GM23338 (cell line): ENCODE results near the gene COMP. TPM values are rescaled to one million over a fixed set of nuclear protein-coding genes. Genes with fewer than 3 reads are reported as not detected.

Experiments
- ATAC-seq: fragments of 200-7000 bp; cut with Tn5 transposase; 3 replicates; pipeline ENCODE4 v1.9.1; 2020
- DNase-seq: peaks from one replicate; pipeline ENCODE4 v3.0.0-alpha.2; 2015; ENCODE audit warnings: low spot score
- H2AFZ ChIP-seq: fragments of 200-600 bp; sonication (generic); 2 replicates; pipeline ENCODE4 v1.8.0; 2016; ENCODE audit warnings: antibody characterized with exemption, mild to moderate bottlenecking, moderate library complexity
- H3F3A ChIP-seq: fragments of 200-600 bp; sonication (generic); replicated peaks from 2 replicates; pipeline ENCODE4 v1.8.0; 2017; ENCODE audit warnings: antibody characterized with exemption, mixed run types, low read depth
- H3K27ac ChIP-seq: fragments of 200-600 bp; sonication (generic); 2 replicates; pipeline ENCODE4 v1.6.1; 2016; ENCODE audit warnings: low read depth
- H3K27me3 ChIP-seq: fragments of 200-600 bp; sonication (generic); 2 replicates; pipeline ENCODE4 v1.8.0; 2016; ENCODE audit warnings: mild to moderate bottlenecking, mixed run types, moderate library complexity; ENCODE audit not compliant: insufficient read depth
- H3K36me3 ChIP-seq: fragments of 200-600 bp; sonication (generic); 2 replicates; pipeline ENCODE4 v1.8.0; 2016; ENCODE audit warnings: mild to moderate bottlenecking; ENCODE audit not compliant: insufficient read depth
- H3K4me1 ChIP-seq: fragments of 200-600 bp; sonication (generic); 2 replicates; pipeline ENCODE4 v1.8.0; 2016; ENCODE audit warnings: mild to moderate bottlenecking, moderate library complexity; ENCODE audit not compliant: insufficient read depth
- H3K4me2 ChIP-seq: fragments of 200-600 bp; sonication (generic); 2 replicates; pipeline ENCODE4 v1.7.1; 2017; ENCODE audit warnings: mixed run types
- H3K4me3 ChIP-seq: fragments of 200-600 bp; sonication (generic); 2 replicates; pipeline ENCODE4 v1.6.1; 2016; ENCODE audit warnings: mixed run types
- H3K79me2 ChIP-seq: fragments of 200-600 bp; sonication (generic); replicated peaks from 2 replicates; pipeline ENCODE4 v1.8.0; 2017; ENCODE audit warnings: mild to moderate bottlenecking; ENCODE audit not compliant: insufficient read depth
- H3K9me2 ChIP-seq: fragments of 200-600 bp; sonication (generic); 2 replicates; pipeline ENCODE4 v1.8.0; 2017; ENCODE audit not compliant: insufficient read depth
- H4K20me1 ChIP-seq: fragments of 200-600 bp; sonication (generic); replicated peaks from 2 replicates; pipeline ENCODE4 v1.8.0; 2017; ENCODE audit warnings: mild to moderate bottlenecking; ENCODE audit not compliant: insufficient read depth
- H3K27ac Mint-ChIP-seq: 2 replicates; pipeline ENCODE4 v1.8.0; 2020; ENCODE audit warnings: inconsistent platforms, mild to moderate bottlenecking, moderate library complexity, mixed read lengths
- H3K27me3 Mint-ChIP-seq: 3 replicates; pipeline ENCODE4 v1.8.0; 2022; ENCODE audit warnings: low read depth, mild to moderate bottlenecking, moderate library complexity, mixed read lengths, inconsistent platforms; ENCODE audit not compliant: insufficient read depth, poor library complexity
- H3K36me3 Mint-ChIP-seq: 3 replicates; pipeline ENCODE4 v1.8.0; 2021; ENCODE audit warnings: low read depth, mild to moderate bottlenecking, inconsistent platforms, moderate library complexity, mixed read lengths
- H3K4me1 Mint-ChIP-seq: 3 replicates; pipeline ENCODE4 v1.8.0; 2020; ENCODE audit warnings: mild to moderate bottlenecking, inconsistent platforms, mixed read lengths
- H3K4me3 Mint-ChIP-seq: 3 replicates; pipeline ENCODE4 v1.8.0; 2021; ENCODE audit warnings: moderate library complexity, mild to moderate bottlenecking, inconsistent platforms, mixed read lengths
- H3K9me3 Mint-ChIP-seq: 3 replicates; pipeline ENCODE4 v1.8.0; 2020; ENCODE audit warnings: moderate library complexity, mild to moderate bottlenecking, inconsistent platforms, mixed read lengths
- CREB1 ChIP-seq: fragments of 250-450 bp; sonication (Bioruptor Pico); IDR thresholded peaks from 2 replicates; pipeline ENCODE4 v1.5.0; 2020; ENCODE audit warnings: low read depth, mild to moderate bottlenecking, moderate library complexity
- CTCF ChIP-seq, 2 experiments: fragments of 200-600 bp in 1 of 2; sonication (generic) in 1 of 2; conservative IDR thresholded peaks; 2 replicates each; pipeline versions ENCODE4 v1.5.1 to v1.6.1; 2016 to 2017; ENCODE audit warnings: antibody characterized with exemption in 2 of 2, low read depth in 2 of 2, mild to moderate bottlenecking in 2 of 2, moderate library complexity in 1 of 2
- ETS1 ChIP-seq: IDR thresholded peaks from 2 replicates; pipeline ENCODE4 v1.6.1; 2016; ENCODE audit warnings: antibody characterized with exemption
- EZH2 ChIP-seq: fragments of 200-600 bp; sonication (generic); IDR thresholded peaks from one replicate; pipeline ENCODE4 v1.8.0; 2017; ENCODE audit warnings: antibody characterized with exemption, mild to moderate bottlenecking, low read depth; ENCODE audit not compliant: unreplicated experiment
- EZH2phosphoT487 ChIP-seq: fragments of 200-600 bp; sonication (generic); IDR thresholded peaks from one replicate; pipeline ENCODE4 v1.8.1; 2018; ENCODE audit warnings: antibody characterized with exemption; ENCODE audit not compliant: unreplicated experiment
- JUNB ChIP-seq: IDR thresholded peaks from one replicate; pipeline ENCODE4 v1.6.1; 2016; ENCODE audit warnings: antibody characterized with exemption; ENCODE audit not compliant: unreplicated experiment
- NANOG ChIP-seq: IDR thresholded peaks from 2 replicates; pipeline ENCODE4 v1.6.1; 2016; ENCODE audit warnings: antibody characterized with exemption, borderline replicate concordance
- POLR2AphosphoS5 ChIP-seq: IDR thresholded peaks from 2 replicates; pipeline ENCODE4 v1.6.1; 2016; ENCODE audit warnings: antibody characterized with exemption, low read depth
- STAT1 ChIP-seq: IDR thresholded peaks from one replicate; pipeline ENCODE4 v1.6.1; 2016; ENCODE audit warnings: antibody characterized with exemption; ENCODE audit not compliant: unreplicated experiment
- ZNF331 ChIP-seq: fragments of 250-450 bp; sonication (Bioruptor Pico); IDR thresholded peaks from 2 replicates; pipeline ENCODE4 v1.5.0; 2020; ENCODE audit warnings: low read depth, mild to moderate bottlenecking, moderate library complexity
- ZNF462 ChIP-seq: fragments of 250-450 bp; sonication (Bioruptor Pico); IDR thresholded peaks from 2 replicates; pipeline ENCODE4 v1.5.0; 2020; ENCODE audit warnings: mild to moderate bottlenecking, moderate library complexity
- polyA plus RNA-seq: library from polyadenylated mRNA; unstranded; fragments of >200 nt; fragmentation: Nextera tagmentation; extraction: Ambion mirVana; gene quantifications from 2 replicates; pipeline ENCODE4 v1.2.1, GENCODE V29; 2016
- total RNA-seq: library from RNA; depleted of rRNA; stranded (reverse); fragments of >200 nt; shearing (Covaris generic); gene quantifications from 2 replicates; pipeline ENCODE4 v1.2.3, GENCODE V29; 2014

The COMP gene
- total and polyA plus RNA-seq, 2 experiments from 2014 or later, result 0.58 to 0.63 TPM

GRCh38 chr19:18778076-18778389 lies 13.1 kb downstream of the COMP start:
- H3K27me3 Mint-ChIP-seq, result peaks cover 67% of the 10 kb centered on the region
- no peaks in the 10 kb centered on the region for H3F3A ChIP-seq
- no peaks in the 10 kb centered on the region for H3K9me3 Mint-ChIP-seq

More at GRCh38 chr19:18778076-18778389, 13.1 kb downstream of the COMP start:
- no peaks in the 10 kb centered on the region; the same call in 1 of the 2 replicates for H4K20me1 ChIP-seq
- Mint-ChIP-seq H3K36me3 (no peaks in the 10 kb centered on the region), H3K27ac (no peak overlapping the region), H3K4me1 (no peaks in the 10 kb centered on the region), H3K4me3 (no peak overlapping the region)
- no peaks in the 10 kb centered on the region for H3K36me3 ChIP-seq
- H2AFZ ChIP-seq, result no peak overlapping the region
- DNase-seq (no peak), ATAC-seq (no peak)
- H3K27ac ChIP-seq, result no peak overlapping the region
- no peaks in the 10 kb centered on the region for H3K79me2 ChIP-seq
- no peaks in the 10 kb centered on the region for H3K9me2 ChIP-seq
- H3K4me3 ChIP-seq, result no peak overlapping the region
- H3K27me3 ChIP-seq, result peaks cover 90% of the 10 kb centered on the region
- no peaks in the 10 kb centered on the region for H3K4me1 ChIP-seq
- H3K4me2 ChIP-seq, result no peak overlapping the region
- TF ChIP-seq NANOG, result no peak
- no peak for TF ChIP-seq EZH2
- TF ChIP-seq STAT1, result no peak
- no peak for TF ChIP-seq ETS1
- TF ChIP-seq CTCF (conservative IDR thresholded peaks at IDR 0.05; ENCODE audit: low read depth in 2 of 2), result no peak
- TF ChIP-seq ZNF331 (CRISPR knock-in tag), result no peak
- TF ChIP-seq JUNB, result no peak
- TF ChIP-seq EZH2phosphoT487, result no peak
- no peak for TF ChIP-seq CREB1
- TF ChIP-seq ZNF462, result no peak
- no peak for TF ChIP-seq POLR2AphosphoS5
